ENCODE data around the gene BTN1A1.

BTN1A1 gene

GRCh38 chr6:26455357-26455970, 44.6 kb upstream of the BTN1A1 start:
- peaks cover 5% of the 10 kb centered on the region; the same call in 1 of the 2 replicates for H3K36me3 ChIP-seq (replicated peaks; ENCODE audit: insufficient read depth, low read length)
- no peak overlapping the region for H3K4me2 ChIP-seq (ENCODE audit: low read depth, low read length)
- TF ChIP-seq EZH2 (optimal IDR thresholded peaks at IDR 0.05; ENCODE audit: low read depth, low read length) (no peak), EZH2phosphoT487 (IDR thresholded peaks at IDR 0.05; ENCODE audit: low read length) (no peak)
- TF ChIP-seq, protein P1, sequence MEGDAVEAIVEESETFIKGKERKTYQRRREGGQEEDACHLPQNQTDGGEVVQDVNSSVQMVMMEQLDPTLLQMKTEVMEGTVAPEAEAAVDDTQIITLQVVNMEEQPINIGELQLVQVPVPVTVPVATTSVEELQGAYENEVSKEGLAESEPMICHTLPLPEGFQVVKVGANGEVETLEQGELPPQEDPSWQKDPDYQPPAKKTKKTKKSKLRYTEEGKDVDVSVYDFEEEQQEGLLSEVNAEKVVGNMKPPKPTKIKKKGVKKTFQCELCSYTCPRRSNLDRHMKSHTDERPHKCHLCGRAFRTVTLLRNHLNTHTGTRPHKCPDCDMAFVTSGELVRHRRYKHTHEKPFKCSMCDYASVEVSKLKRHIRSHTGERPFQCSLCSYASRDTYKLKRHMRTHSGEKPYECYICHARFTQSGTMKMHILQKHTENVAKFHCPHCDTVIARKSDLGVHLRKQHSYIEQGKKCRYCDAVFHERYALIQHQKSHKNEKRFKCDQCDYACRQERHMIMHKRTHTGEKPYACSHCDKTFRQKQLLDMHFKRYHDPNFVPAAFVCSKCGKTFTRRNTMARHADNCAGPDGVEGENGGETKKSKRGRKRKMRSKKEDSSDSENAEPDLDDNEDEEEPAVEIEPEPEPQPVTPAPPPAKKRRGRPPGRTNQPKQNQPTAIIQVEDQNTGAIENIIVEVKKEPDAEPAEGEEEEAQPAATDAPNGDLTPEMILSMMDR (IDR thresholded peaks at IDR 0.05; ENCODE audit: low read length) = no peak
- no peaks in the 10 kb centered on the region for H4K20me1 ChIP-seq (ENCODE audit: insufficient read depth, low read length)
- H2AFZ ChIP-seq (ENCODE audit: low read length) = no peak overlapping the region
- H3K9me2 ChIP-seq (replicated peaks; ENCODE audit: insufficient read depth, low read length) = no peaks in the 10 kb centered on the region
- no peaks in the 10 kb centered on the region for H3F3A ChIP-seq (ENCODE audit: insufficient read depth, low read length)
- DNase-seq = no peak
- H3K79me2 ChIP-seq (ENCODE audit: low read length) = peaks cover 26% of the 10 kb centered on the region
- 0 out of 2 replicates have a peak, but pooled peaks cover 7% of the 10 kb centered on the region for H3K4me1 ChIP-seq (ENCODE audit: low read length)
- no peak overlapping the region for H3K4me3 ChIP-seq (ENCODE audit: low read length)
- no peak overlapping the region for H3K27ac ChIP-seq (ENCODE audit: low read length)
- H3K27me3 ChIP-seq (replicated peaks; ENCODE audit: insufficient read depth, low read length) = no peaks in the 10 kb centered on the region
- no peak overlapping the region for H3K9ac ChIP-seq (ENCODE audit: low read length)
- no peaks in the 10 kb centered on the region for H3K9me3 ChIP-seq (replicated peaks; ENCODE audit: insufficient read depth, low read length)

DNA sequence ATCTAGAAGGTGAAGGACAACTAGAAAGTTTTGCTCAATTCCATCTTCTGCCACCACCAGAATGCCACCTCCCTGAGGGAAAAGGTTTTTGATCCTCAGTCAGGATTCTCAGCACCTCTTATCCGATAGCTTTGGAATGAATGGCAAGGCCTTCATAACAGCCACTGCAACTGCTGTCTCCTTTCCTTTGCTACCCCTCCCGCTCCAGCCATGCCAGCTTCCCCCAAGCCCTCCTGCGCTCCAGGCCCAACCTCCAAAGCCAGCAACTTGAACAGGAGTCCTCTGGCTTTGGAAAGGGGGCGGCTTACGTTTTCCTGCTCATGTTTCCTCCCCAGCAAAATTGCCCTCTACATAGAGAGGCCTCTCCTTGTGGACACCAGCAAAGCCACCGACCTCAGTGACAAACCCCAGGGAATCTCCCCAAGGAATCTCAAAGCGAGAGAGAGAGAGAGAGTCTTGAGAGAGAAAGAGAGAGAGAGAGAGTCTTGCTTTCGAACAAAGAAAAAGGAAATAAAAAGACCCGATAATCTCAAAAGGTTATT, 42.8 kb upstream of the BTN1A1 start:
- peak overlapping the region; percentile 5; the same call in 1 of the 2 replicates for H3K27ac ChIP-seq (ENCODE audit: low read length)
- H3F3A ChIP-seq (ENCODE audit: insufficient read depth, low read length) = no peaks in the 10 kb centered on the region
- H3K79me2 ChIP-seq (ENCODE audit: low read length) = peaks cover 34% of the 10 kb centered on the region
- DNase-seq = no peak
- no peak for TF ChIP-seq EZH2phosphoT487 (IDR thresholded peaks at IDR 0.05; ENCODE audit: low read length)
- TF ChIP-seq, protein P1 (IDR thresholded peaks at IDR 0.05; ENCODE audit: low read length) = no peak
- no peak for TF ChIP-seq EZH2 (optimal IDR thresholded peaks at IDR 0.05; ENCODE audit: low read depth, low read length)
- no peaks in the 10 kb centered on the region for H4K20me1 ChIP-seq (ENCODE audit: insufficient read depth, low read length)
- H2AFZ ChIP-seq (ENCODE audit: low read length) = peak overlapping the region; percentile 90
- peaks cover 5% of the 10 kb centered on the region; the same call in 1 of the 2 replicates for H3K36me3 ChIP-seq (replicated peaks; ENCODE audit: insufficient read depth, low read length)
- H3K4me3 ChIP-seq (ENCODE audit: low read length) = peak overlapping the region; percentile 91
- H3K9me3 ChIP-seq (replicated peaks; ENCODE audit: insufficient read depth, low read length) = no peaks in the 10 kb centered on the region
- H3K9ac ChIP-seq (ENCODE audit: low read length) = peak overlapping the region; percentile 91; the same call in 1 of the 2 replicates
- no peaks in the 10 kb centered on the region for H3K27me3 ChIP-seq (replicated peaks; ENCODE audit: insufficient read depth, low read length)
- H3K4me1 ChIP-seq (ENCODE audit: low read length) = 0 out of 2 replicates have a peak, but pooled peaks cover 12% of the 10 kb centered on the region
- peak overlapping the region; percentile 74 for H3K4me2 ChIP-seq (ENCODE audit: low read depth, low read length)
- H3K9me2 ChIP-seq (replicated peaks; ENCODE audit: insufficient read depth, low read length) = no peaks in the 10 kb centered on the region

- H3K9me3 ChIP-seq (replicated peaks; ENCODE audit: insufficient read depth, low read length) = no peaks in the 10 kb centered on the region
- H3K36me3 ChIP-seq (replicated peaks; ENCODE audit: insufficient read depth, low read length) = peaks cover 5% of the 10 kb centered on the region; the same call in 1 of the 2 replicates
- no peaks in the 10 kb centered on the region for H4K20me1 ChIP-seq (ENCODE audit: insufficient read depth, low read length)
- TF ChIP-seq, protein P1 (IDR thresholded peaks at IDR 0.05; ENCODE audit: low read length) = no peak
- TF ChIP-seq EZH2phosphoT487 (IDR thresholded peaks at IDR 0.05; ENCODE audit: low read length) = no peak
- TF ChIP-seq EZH2 (optimal IDR thresholded peaks at IDR 0.05; ENCODE audit: low read depth, low read length) = no peak
- no peaks in the 10 kb centered on the region for H3F3A ChIP-seq (ENCODE audit: insufficient read depth, low read length)
- H3K27me3 ChIP-seq (replicated peaks; ENCODE audit: insufficient read depth, low read length) = no peaks in the 10 kb centered on the region
- H3K4me1 ChIP-seq (ENCODE audit: low read length) = 0 out of 2 replicates have a peak, but pooled peaks cover 12% of the 10 kb centered on the region
- no peaks in the 10 kb centered on the region for H3K9me2 ChIP-seq (replicated peaks; ENCODE audit: insufficient read depth, low read length)
- peaks cover 34% of the 10 kb centered on the region for H3K79me2 ChIP-seq (ENCODE audit: low read length)
- peak within 1 kb of the TSS; percentile 74 for H3K4me2 ChIP-seq (ENCODE audit: low read depth, low read length)
- peak within 1 kb of the TSS; percentile 48; the same call in 1 of the 2 replicates for H3K27ac ChIP-seq (ENCODE audit: low read length)
- peak within 1 kb of the TSS; percentile 90 for H2AFZ ChIP-seq (ENCODE audit: low read length)
- peak within 1 kb of the TSS; percentile 91 for H3K9ac ChIP-seq (ENCODE audit: low read length)
- H3K4me3 ChIP-seq (ENCODE audit: low read length) = peak within 1 kb of the TSS; percentile 91
- peak; percentile 86 for DNase-seq
Measured at GRCh38 chr6:26457806-26458688, 42.1 kb upstream of the BTN1A1 start, which contains the start of gene BTN2A1. TSS of gene BTN2A1 (plus strand) at chr6:26457955. CDS start at chr6:26458637, 682 bp downstream.

All from MM.1S (cell line).